Suprapubic skin (tissue), 4 donors: Measurements from ENCODE around the gene SLIT2.

Experiments
- CTCF ChIP-seq, 2 donors: fragments of 200-600 bp in 1 of 2; fragments of 450-650 bp in 1 of 2; sonication (generic) in 1 of 2; IDR thresholded peaks; one replicate each; pipeline ENCODE4 v1.5.1; 2016 to 2019; ENCODE audit warnings: antibody characterized with exemption in 2 of 2, mild to moderate bottlenecking in 1 of 2, moderate library complexity in 1 of 2
- EP300 ChIP-seq: sonication (generic); formaldehyde crosslinking; IDR thresholded peaks from one replicate; pipeline ENCODE4 v1.6.1; 2017; ENCODE audit warnings: antibody characterized with exemption
- POLR2A ChIP-seq, 2 donors: fragments of 450-650 bp; IDR thresholded peaks; one replicate each; pipeline ENCODE4 v1.6.1; 2017; ENCODE audit warnings: antibody characterized with exemption in 2 of 2, mild to moderate bottlenecking in 2 of 2, moderate library complexity in 2 of 2
- POLR2AphosphoS5 ChIP-seq, 3 donors: sonication (generic); formaldehyde crosslinking; IDR thresholded peaks; one replicate each; pipeline ENCODE4 v1.6.1; 2017; ENCODE audit warnings: antibody characterized with exemption in 3 of 3

GRCh38 chr4:20248155-20248558, 3.5 kb upstream of the SLIT2 start:
- no peak for TF ChIP-seq POLR2A (IDR thresholded peaks at IDR 0.05)
- peak in 1 of 2 donors; percentile 55 for TF ChIP-seq CTCF (IDR thresholded peaks at IDR 0.05)
- TF ChIP-seq POLR2AphosphoS5 (IDR thresholded peaks at IDR 0.05) = no peak
- no peak for TF ChIP-seq EP300
